Tibial nerve (tissue), 3 donors: ENCODE data around the gene AK8.

Source experiments
- POLR2A ChIP-seq, 2 donors: fragments of 450-650 bp; IDR thresholded peaks; one replicate each; pipeline ENCODE4 v1.6.1; 2017; ENCODE audit warnings: antibody characterized with exemption in 2 of 2, mild to moderate bottlenecking in 2 of 2, moderate library complexity in 2 of 2
- TF ChIP-seq, protein P1 (sequence below), 5 experiments: fragments of 200-600 bp in 3 of 5; fragments of 450-650 bp in 2 of 5; sonication (generic) in 3 of 5; IDR thresholded peaks; one replicate each; pipeline ENCODE4 v1.5.1; 2016 to 2019; ENCODE audit warnings: antibody characterized with exemption in 5 of 5, mild to moderate bottlenecking in 3 of 5, moderate library complexity in 2 of 5

DNA sequence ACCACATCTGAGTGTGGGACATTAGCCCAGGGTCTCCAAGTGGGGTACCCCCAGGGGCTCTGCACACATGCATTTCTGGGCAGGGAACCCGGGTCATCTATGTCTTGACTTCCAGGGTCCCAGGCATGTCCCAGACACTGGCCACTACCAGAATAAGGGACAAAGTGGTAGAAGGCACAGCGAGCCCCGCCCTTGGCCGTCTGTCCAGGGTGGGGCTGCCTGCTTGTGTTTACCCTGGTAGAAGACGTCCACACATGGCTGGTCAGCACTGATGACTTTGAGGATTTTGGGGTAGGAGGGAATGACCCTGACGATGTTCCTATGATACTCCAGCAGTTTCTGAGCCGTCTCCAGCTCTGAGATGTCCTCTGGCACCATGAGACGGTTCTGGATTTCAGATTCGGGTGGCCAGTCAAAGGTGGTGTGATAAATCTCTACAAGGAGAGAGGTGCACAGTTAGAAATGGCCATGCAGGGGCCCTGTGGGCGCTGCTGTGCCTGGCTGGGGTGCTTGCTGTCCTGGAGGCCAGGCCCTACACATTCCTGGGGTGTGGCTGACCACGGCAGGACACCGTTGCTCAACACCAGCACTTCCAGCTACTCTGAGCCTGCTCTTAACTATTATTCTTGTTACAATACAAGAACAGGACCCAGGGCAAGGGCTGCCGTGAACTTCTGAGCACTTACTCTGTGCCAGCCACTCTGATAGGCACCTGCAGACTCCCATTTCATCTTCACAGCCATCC is 51.3 kb downstream of the AK8 start:
- no peak for TF ChIP-seq POLR2A (IDR thresholded peaks at IDR 0.05)
- TF ChIP-seq, protein P1, sequence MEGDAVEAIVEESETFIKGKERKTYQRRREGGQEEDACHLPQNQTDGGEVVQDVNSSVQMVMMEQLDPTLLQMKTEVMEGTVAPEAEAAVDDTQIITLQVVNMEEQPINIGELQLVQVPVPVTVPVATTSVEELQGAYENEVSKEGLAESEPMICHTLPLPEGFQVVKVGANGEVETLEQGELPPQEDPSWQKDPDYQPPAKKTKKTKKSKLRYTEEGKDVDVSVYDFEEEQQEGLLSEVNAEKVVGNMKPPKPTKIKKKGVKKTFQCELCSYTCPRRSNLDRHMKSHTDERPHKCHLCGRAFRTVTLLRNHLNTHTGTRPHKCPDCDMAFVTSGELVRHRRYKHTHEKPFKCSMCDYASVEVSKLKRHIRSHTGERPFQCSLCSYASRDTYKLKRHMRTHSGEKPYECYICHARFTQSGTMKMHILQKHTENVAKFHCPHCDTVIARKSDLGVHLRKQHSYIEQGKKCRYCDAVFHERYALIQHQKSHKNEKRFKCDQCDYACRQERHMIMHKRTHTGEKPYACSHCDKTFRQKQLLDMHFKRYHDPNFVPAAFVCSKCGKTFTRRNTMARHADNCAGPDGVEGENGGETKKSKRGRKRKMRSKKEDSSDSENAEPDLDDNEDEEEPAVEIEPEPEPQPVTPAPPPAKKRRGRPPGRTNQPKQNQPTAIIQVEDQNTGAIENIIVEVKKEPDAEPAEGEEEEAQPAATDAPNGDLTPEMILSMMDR (IDR thresholded peaks at IDR 0.05) = no peak
